ENCODE data around the gene KIAA0232. TPM values are rescaled to one million over a fixed set of nuclear protein-coding genes. Genes with fewer than 3 reads are reported as not detected.

Gene KIAA0232
- total and polyA plus RNA-seq, 10 of the 15 experiments (the other 5 are each of a cell fraction or from before 2014, with no cell fraction given), result 2.8 to 15.1 (median 10.8) TPM

GRCh38 chr4:6917461-6918271 lies 135.1 kb downstream of the KIAA0232 start (continued):
- TF ChIP-seq RAD21 (IDR thresholded peaks at IDR 0.05; ENCODE audit: insufficient read depth, low read depth, low read length), result peak; percentile 29; the same call in 1 of the 2 replicates
- no peak for TF ChIP-seq RBBP5 (conservative IDR thresholded peaks at IDR 0.05)
- TF ChIP-seq ETV6 (conservative IDR thresholded peaks at IDR 0.05 in 1 of 2, IDR thresholded peaks at IDR 0.05 in 1 of 2; ENCODE audit: borderline replicate concordance in 1 of 2, low read depth in 1 of 2), result no peak
- peak; percentile 99 for TF ChIP-seq ZBTB33 (IDR thresholded peaks at IDR 0.05)
- no peak for TF ChIP-seq CEBPB (IDR thresholded peaks at IDR 0.05; ENCODE audit: borderline replicate concordance in 1 of 2, low read depth in 2 of 2, low read length in 2 of 2)

- Histone ChIP-seq H3K9me3 (replicated peaks; ENCODE audit: control insufficient read depth, insufficient read depth, low read length) (no peaks in the 10 kb centered on the region), H3K27me3 (replicated peaks in 1 of 2; ENCODE audit: control insufficient read depth in 2 of 2, insufficient read depth in 2 of 2, low read length in 1 of 2) (no peaks in the 10 kb centered on the region), H3K79me2 (ENCODE audit: control insufficient read depth, insufficient read depth, low read length) (peaks cover 13% of the 10 kb centered on the region), H3K36me3 (ENCODE audit: control insufficient read depth in 2 of 2, insufficient read depth in 2 of 2, low read length in 1 of 2) (no peaks in the 10 kb centered on the region; a peak in 1 of 4 replicates), H3K4me3 (no peak overlapping the region), H3K27ac (ENCODE audit: control insufficient read depth, insufficient read depth) (no peak overlapping the region), H3K4me1 (ENCODE audit: control insufficient read depth, insufficient read depth, low read length) (peaks cover 25% of the 10 kb centered on the region), H2AFZ (ENCODE audit: control insufficient read depth, low read depth, low read length) (peak overlapping the region; percentile 55), H4K20me1 (ENCODE audit: control insufficient read depth, insufficient read depth) (no peaks in the 10 kb centered on the region), H3K9ac (ENCODE audit: control insufficient read depth, insufficient read depth, low read length) (0 out of 2 replicates have a peak overlapping the region, but pooled peaks have one; percentile 8), H3K4me2 (ENCODE audit: control insufficient read depth, insufficient read depth) (no peak overlapping the region; the same call in 1 of the 2 replicates)
- TF ChIP-seq MYC (IDR thresholded peaks at IDR 0.05; ENCODE audit: insufficient read depth, insufficient read length, insufficient replicate concordance, low read length, severe bottlenecking) (no peak), USF2 (IDR thresholded peaks at IDR 0.05; ENCODE audit: borderline replicate concordance, low read depth, low read length) (no peak), YBX1 (IDR thresholded peaks at IDR 0.05) (no peak), NRF1 (conservative IDR thresholded peaks at IDR 0.05; ENCODE audit: low read depth, low read length) (no peak), IKZF1 (conservative IDR thresholded peaks at IDR 0.05) (no peak), PKNOX1 (IDR thresholded peaks at IDR 0.05) (0 out of 2 replicates have a peak, but pooled peaks have one; percentile 13), ZNF217 (IDR thresholded peaks at IDR 0.05) (no peak), CEBPZ (IDR thresholded peaks at IDR 0.05; ENCODE audit: low read depth, low read length) (no peak), NR2F1 (conservative IDR thresholded peaks at IDR 0.05) (no peak)
- SMC1A ChIA-PET (ENCODE audit: uncharacterized antibody, unreplicated experiment), result interaction anchor here (0.7 to 1.2 kb wide), 4 partner anchors 13 to 68 kb away, joined by 3 to 4 read pairs (median 3); no protein-coding TSS in a partner anchor
- BruUV-seq (replicated peaks), result no TSS peak
- WGBS (ENCODE audit: insufficient coverage, insufficient replicate concordance, low lambda C conversion rate, missing lambda C conversion rate), result 83% methylated on average over 7 of the region's 7 CpGs
- RAD21 ChIA-PET (ENCODE audit: unreplicated experiment), result no interaction called here
- in situ Hi-C loops (cut with MboI), result no loop called here
- FAIRE-seq, result no peak
- CTCF ChIA-PET, result no interaction called here
- intact Hi-C loops (cut with micrococcal nuclease; ENCODE audit: unreplicated experiment), result no loop called here
- no peak for DNase-seq (ENCODE audit: low read depth, low spot score)
- ATAC-seq, result peak; percentile 17; the same call in 1 of the 3 replicates
- POLR2A ChIA-PET, result no interaction called here
These were observed 135.8 kb downstream of the KIAA0232 start for GRCh38 chr4:6918338-6918737.

Measured in GM12878 (cell line).